Spleen (tissue), 11 donors: Measurements from ENCODE around the gene CIAO2B. TPM values are rescaled to one million over a fixed set of nuclear protein-coding genes. Genes with fewer than 3 reads are reported as not detected.

Experiments
- DNase-seq: peaks from one replicate; pipeline ENCODE4 v3.0.0-alpha.2; 2020
- H3K27ac ChIP-seq, 8 donors: fragments of 200-600 bp; sonication (generic) in 7 of 8; 1 replicate in 4 of 8; 2 replicates in 4 of 8; pipeline versions ENCODE4 v1.5.0 to v1.8.0; 2016 to 2021; ENCODE audit warnings: inconsistent platforms in 4 of 8, mild to moderate bottlenecking in 4 of 8, moderate library complexity in 1 of 8
- H3K27me3 ChIP-seq, 7 donors: fragments of 200-600 bp; sonication (generic) in 6 of 7; replicated peaks in 1 of 7; 1 replicate in 4 of 7; 2 replicates in 3 of 7; pipeline versions ENCODE4 v1.5.0 to v1.8.0; 2016 to 2021; ENCODE audit warnings: inconsistent platforms in 3 of 7, mild to moderate bottlenecking in 1 of 7
- H3K36me3 ChIP-seq, 6 donors: fragments of 200-600 bp; sonication (generic) in 5 of 6; 1 replicate in 4 of 6; 2 replicates in 2 of 6; pipeline versions ENCODE4 v1.5.0 to v1.8.0; 2016 to 2021; ENCODE audit warnings: inconsistent platforms in 2 of 6
- H3K4me1 ChIP-seq, 6 donors: fragments of 200-600 bp; sonication (generic) in 5 of 6; 1 replicate in 3 of 6; 2 replicates in 3 of 6; pipeline versions ENCODE4 v1.5.0 to v1.8.0; 2016 to 2021; ENCODE audit warnings: inconsistent platforms in 3 of 6
- H3K4me3 ChIP-seq, 8 donors: fragments of 200-600 bp; sonication (generic) in 7 of 8; 1 replicate in 4 of 8; 2 replicates in 4 of 8; pipeline versions ENCODE4 v1.5.0 to v1.8.0; 2016 to 2021; ENCODE audit warnings: inconsistent platforms in 4 of 8, mild to moderate bottlenecking in 4 of 8, moderate library complexity in 2 of 8
- H3K9me3 ChIP-seq, 8 donors: fragments of 200-600 bp; sonication (generic) in 7 of 8; 1 replicate in 4 of 8; 2 replicates in 4 of 8; pipeline versions ENCODE4 v1.5.0 to v1.8.0; 2016 to 2021; ENCODE audit warnings: inconsistent platforms in 4 of 8
- CTCF ChIP-seq, 11 experiments: fragments of 200-600 bp in 7 of 11; fragments of 450-650 bp in 4 of 11; sonication (generic) in 4 of 11; IDR thresholded peaks in 8 of 11; conservative IDR thresholded peaks in 3 of 11; 1 replicate in 7 of 11; 2 replicates in 4 of 11; pipeline versions ENCODE4 v1.4.0 to v1.8.0; 2016 to 2021; ENCODE audit warnings: antibody characterized with exemption in 11 of 11, inconsistent platforms in 4 of 11, mild to moderate bottlenecking in 1 of 11
- POLR2A ChIP-seq, 3 donors: fragments of 450-650 bp; IDR thresholded peaks; one replicate each; pipeline ENCODE4 v1.5.1; 2017; ENCODE audit warnings: antibody characterized with exemption in 3 of 3, mild to moderate bottlenecking in 1 of 3
- POLR2AphosphoS5 ChIP-seq, 3 donors: sonication (generic); formaldehyde crosslinking; IDR thresholded peaks; one replicate each; pipeline ENCODE4 v1.5.1; 2017; ENCODE audit warnings: antibody characterized with exemption in 3 of 3
- WGBS, 5 donors: extraction: QIAGEN DNeasy Blood & Tissue Kit in 3 of 5; methylation state at CpG; one replicate each; pipeline versions ENCODE4 v1.1.5 to v1.1.7; 2013 to 2018; 5-methylcytosine and 5-hydroxymethylcytosine counted together
- intact Hi-C: fragments of 100-400 bp; cut with DNase I; formaldehyde crosslinking; loops from one replicate; pipeline ENCODE4 v1.15.0; 2023; ENCODE audit warnings: low total_unique reads
- polyA plus RNA-seq, 3 donors: library from polyadenylated mRNA; stranded (reverse); fragments of 200-250 nt; gene quantifications; one replicate each; pipeline ENCODE4 v1.2.1, GENCODE V29; 2013
- total RNA-seq, 7 donors: library from RNA; depleted of rRNA in 3 of 7; stranded (reverse); fragments of >200 nt in 3 of 7; fragmentation: NEBNext Ultra II Directional in 4 of 7; extraction: Animal tissue kit (Norgen Biotek cat#: 25700) in 4 of 7; gene quantifications; one replicate each; pipeline versions ENCODE4 v1.1.0 to v1.2.1, GENCODE V29; 2016 to 2021
- donor health status: healthy with polysubstance abuse.
- donor health status: DM: no; HTN: no; CAD: no; lungs with moderate emphysema.
- donor health status: DM: no; HTN: no; CAD: no.
- donor health status: Bipolar disorder and iron deficiency.
- donor health status: healthy.
- donor health status: DM: no; HTN: no; CAD: no.
- donor health status: DM: yes; HTN: yes; CAD: no.

Gene CIAO2B
- total and polyA plus RNA-seq, 10 donors = 46.8 to 168 (median 58.1) TPM

- Histone ChIP-seq H3K4me3 (no peak overlapping the region), H3K4me1 (peaks cover 0 to 16% (median 7%) of the 10 kb centered on the region in 6 donors), H3K27me3 (no peaks in the 10 kb centered on the region), H3K9me3 (no peaks in the 10 kb centered on the region), H3K36me3 (no peaks in the 10 kb centered on the region), H3K27ac (peak overlapping the region in 4 of 8 donors; percentile 22 to 57 (median 42))
- no peak for TF ChIP-seq POLR2AphosphoS5 (IDR thresholded peaks at IDR 0.05)
- intact Hi-C loops = no loop called here
- no peak for DNase-seq
- 58 to 80% (median 73%) methylated on average over 5 to 7 of the region's 7 CpGs for WGBS, 5 donors
These were observed 33.3 kb downstream of the CIAO2B start for GRCh38 chr16:66900721-66901441.

GRCh38 chr16:66899945-66900710 lies 34.1 kb downstream of the CIAO2B start:
- Histone ChIP-seq H3K4me3 (no peak overlapping the region), H3K4me1 (peaks cover 0 to 16% (median 7%) of the 10 kb centered on the region in 6 donors), H3K9me3 (no peaks in the 10 kb centered on the region), H3K27ac (peak overlapping the region in 4 of 8 donors; percentile 22 to 39 (median 34)), H3K27me3 (no peaks in the 10 kb centered on the region), H3K36me3 (no peaks in the 10 kb centered on the region)
- 46 to 56% (median 52%) methylated on average over 6 to 9 of the region's 9 CpGs for WGBS, 5 donors
- intact Hi-C loops = no loop called here
- no peak for TF ChIP-seq POLR2AphosphoS5 (IDR thresholded peaks at IDR 0.05)
- no peak for TF ChIP-seq CTCF (IDR thresholded peaks at IDR 0.05 in 8 of 11, conservative IDR thresholded peaks at IDR 0.05 in 3 of 11)
- TF ChIP-seq POLR2A (IDR thresholded peaks at IDR 0.05) = no peak
- no peak for DNase-seq

GRCh38 chr16:66899310-66899944 lies 34.8 kb downstream of the CIAO2B start:
- TF ChIP-seq POLR2A (IDR thresholded peaks at IDR 0.05) (no peak), POLR2AphosphoS5 (IDR thresholded peaks at IDR 0.05) (no peak), CTCF (IDR thresholded peaks at IDR 0.05 in 8 of 11, conservative IDR thresholded peaks at IDR 0.05 in 3 of 11) (no peak)
- intact Hi-C loops = no loop called here
- Histone ChIP-seq H3K4me3 (no peak overlapping the region), H3K4me1 (peaks cover 0 to 16% (median 7%) of the 10 kb centered on the region in 6 donors), H3K36me3 (no peaks in the 10 kb centered on the region), H3K9me3 (no peaks in the 10 kb centered on the region), H3K27me3 (no peaks in the 10 kb centered on the region), H3K27ac (peak overlapping the region in 4 of 8 donors; percentile 22 to 46 (median 37))
- 80 to 94% (median 88%) methylated on average over 4 to 6 of the region's 6 CpGs for WGBS, 5 donors
- DNase-seq = no peak

GRCh38 chr16:66898933-66899309 lies 35.3 kb downstream of the CIAO2B start:
- Histone ChIP-seq H3K4me3 (no peak overlapping the region), H3K27ac (no peak overlapping the region), H3K27me3 (no peaks in the 10 kb centered on the region), H3K9me3 (no peaks in the 10 kb centered on the region), H3K4me1 (peaks cover 0 to 16% (median 7%) of the 10 kb centered on the region in 6 donors), H3K36me3 (no peaks in the 10 kb centered on the region)
- intact Hi-C loops = no loop called here
- TF ChIP-seq POLR2AphosphoS5 (IDR thresholded peaks at IDR 0.05) (no peak), CTCF (IDR thresholded peaks at IDR 0.05 in 8 of 11, conservative IDR thresholded peaks at IDR 0.05 in 3 of 11) (no peak), POLR2A (IDR thresholded peaks at IDR 0.05) (no peak)
- DNase-seq = no peak
- 77 to 95% (median 81%) methylated on average over 2 of the region's 2 CpGs for WGBS, 5 donors
